SU-DHL-6 (cell line): ENCODE measurements around the gene BLACAT1.

Source experiments
- H2AFZ ChIP-seq: fragments of 200-600 bp; sonication (generic); 2 replicates; pipeline ENCODE4 v1.6.1; 2014; ENCODE audit warnings: low read depth, mild to moderate bottlenecking, moderate library complexity, mixed read lengths, antibody characterized with exemption, low read length; ENCODE audit not compliant: severe bottlenecking
- H3F3A ChIP-seq: fragments of 200-600 bp; shearing (Covaris generic); 2 replicates; pipeline ENCODE4 v1.6.0; 2016; ENCODE audit warnings: antibody characterized with exemption, mild to moderate bottlenecking; ENCODE audit not compliant: insufficient read depth
- H3K27ac ChIP-seq: fragments of 200-600 bp; sonication (generic); 2 replicates; pipeline ENCODE4 v1.5.1; 2016; ENCODE audit warnings: low read depth, mild to moderate bottlenecking, low read length, moderate library complexity, mixed read lengths
- H3K27me3 ChIP-seq: fragments of 200-600 bp; sonication (generic), shearing (Covaris generic); 2 replicates; pipeline ENCODE4 v1.6.0; 2014; ENCODE audit warnings: mild to moderate bottlenecking, low read length
- H3K36me3 ChIP-seq: fragments of 200-600 bp; sonication (generic); 2 replicates; pipeline ENCODE4 v1.6.1; 2014; ENCODE audit warnings: mild to moderate bottlenecking, low read length, mixed read lengths
- H3K4me2 ChIP-seq: fragments of 300-600, 200-600 bp; shearing (Covaris generic), sonication (generic); 2 replicates; pipeline ENCODE4 v1.6.0; 2014; ENCODE audit warnings: low read length, low read depth, mild to moderate bottlenecking; ENCODE audit not compliant: poor library complexity, severe bottlenecking
- H3K4me3 ChIP-seq: fragments of 200-600 bp; sonication (generic); 2 replicates; pipeline ENCODE4 v1.5.1; 2014; ENCODE audit warnings: antibody characterized with exemption, low read length, mild to moderate bottlenecking, mixed read lengths; ENCODE audit not compliant: insufficient read depth, poor library complexity, severe bottlenecking
- H3K79me2 ChIP-seq: fragments of 200-600 bp; sonication (generic); 2 replicates; pipeline ENCODE4 v1.6.1; 2014; ENCODE audit warnings: mild to moderate bottlenecking, low read length, moderate library complexity; ENCODE audit not compliant: insufficient read depth
- H3K9ac ChIP-seq: fragments of 200-600 bp; sonication (generic); 2 replicates; pipeline ENCODE4 v1.7.0; 2014; ENCODE audit warnings: mild to moderate bottlenecking, low read length
- H3K9me2 ChIP-seq: fragments of 200-600 bp; sonication (generic); replicated peaks from 2 replicates; pipeline ENCODE4 v1.6.1; 2014; ENCODE audit warnings: low read length; ENCODE audit not compliant: insufficient read depth
- H3K9me3 ChIP-seq: fragments of 200-600 bp; sonication (generic); 2 replicates; pipeline ENCODE4 v1.6.1; 2014; ENCODE audit warnings: low read length, mixed read lengths; ENCODE audit not compliant: insufficient read depth
- H4K20me1 ChIP-seq: fragments of 200-600 bp; sonication (generic); 2 replicates; pipeline ENCODE4 v1.6.1; 2014; ENCODE audit warnings: low read depth, mild to moderate bottlenecking, antibody characterized with exemption, low read length, moderate library complexity, mixed read lengths
- EZH2phosphoT487 ChIP-seq: fragments of 200-600 bp; sonication (generic), shearing (Covaris generic); conservative IDR thresholded peaks from 2 replicates; pipeline ENCODE4 v1.6.1; 2018; ENCODE audit warnings: mild to moderate bottlenecking, antibody characterized with exemption, low read length, moderate library complexity, mixed read lengths
- TF ChIP-seq, protein P1 (sequence below): fragments of 200-600 bp; sonication (generic); IDR thresholded peaks from one replicate; pipeline ENCODE4 v1.5.1; 2017; ENCODE audit warnings: antibody characterized with exemption, mild to moderate bottlenecking, low read length, moderate library complexity; ENCODE audit not compliant: insufficient read depth, poor library complexity, severe bottlenecking

BLACAT1 gene

DNA sequence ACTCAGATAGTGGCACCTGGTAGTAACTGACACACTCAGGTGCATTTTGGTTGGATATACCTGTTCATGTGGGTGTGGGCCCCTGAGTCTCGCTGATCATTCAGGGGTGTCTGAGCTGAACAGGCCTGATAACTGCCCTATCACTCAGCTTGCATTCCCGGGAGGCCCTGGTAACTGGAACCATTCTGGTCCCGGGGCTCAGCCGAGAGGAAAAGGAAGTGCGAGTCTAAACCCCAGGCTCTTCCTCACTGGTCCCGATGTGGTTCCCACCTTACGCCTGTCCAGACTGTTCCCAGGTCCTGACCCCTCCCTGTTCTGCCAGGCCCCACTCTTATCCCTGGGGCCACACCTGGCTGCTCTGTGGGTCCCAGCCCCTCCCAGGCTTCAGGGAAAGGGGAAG is 36.9 kb upstream of the BLACAT1 start:
- Histone ChIP-seq H3K36me3 (no peaks in the 10 kb centered on the region), H3F3A (no peaks in the 10 kb centered on the region), H3K27ac (no peak overlapping the region), H3K27me3 (0 out of 2 replicates have a peak, but pooled peaks cover 3% of the 10 kb centered on the region), H3K9me2 (no peaks in the 10 kb centered on the region), H3K9ac (no peak overlapping the region), H3K4me2 (no peak overlapping the region), H3K4me3 (no peak overlapping the region), H3K9me3 (no peaks in the 10 kb centered on the region), H2AFZ (no peak overlapping the region), H4K20me1 (no peaks in the 10 kb centered on the region), H3K79me2 (no peaks in the 10 kb centered on the region)
- TF ChIP-seq EZH2phosphoT487, result no peak
- TF ChIP-seq, protein P1, sequence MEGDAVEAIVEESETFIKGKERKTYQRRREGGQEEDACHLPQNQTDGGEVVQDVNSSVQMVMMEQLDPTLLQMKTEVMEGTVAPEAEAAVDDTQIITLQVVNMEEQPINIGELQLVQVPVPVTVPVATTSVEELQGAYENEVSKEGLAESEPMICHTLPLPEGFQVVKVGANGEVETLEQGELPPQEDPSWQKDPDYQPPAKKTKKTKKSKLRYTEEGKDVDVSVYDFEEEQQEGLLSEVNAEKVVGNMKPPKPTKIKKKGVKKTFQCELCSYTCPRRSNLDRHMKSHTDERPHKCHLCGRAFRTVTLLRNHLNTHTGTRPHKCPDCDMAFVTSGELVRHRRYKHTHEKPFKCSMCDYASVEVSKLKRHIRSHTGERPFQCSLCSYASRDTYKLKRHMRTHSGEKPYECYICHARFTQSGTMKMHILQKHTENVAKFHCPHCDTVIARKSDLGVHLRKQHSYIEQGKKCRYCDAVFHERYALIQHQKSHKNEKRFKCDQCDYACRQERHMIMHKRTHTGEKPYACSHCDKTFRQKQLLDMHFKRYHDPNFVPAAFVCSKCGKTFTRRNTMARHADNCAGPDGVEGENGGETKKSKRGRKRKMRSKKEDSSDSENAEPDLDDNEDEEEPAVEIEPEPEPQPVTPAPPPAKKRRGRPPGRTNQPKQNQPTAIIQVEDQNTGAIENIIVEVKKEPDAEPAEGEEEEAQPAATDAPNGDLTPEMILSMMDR, result no peak

DNA sequence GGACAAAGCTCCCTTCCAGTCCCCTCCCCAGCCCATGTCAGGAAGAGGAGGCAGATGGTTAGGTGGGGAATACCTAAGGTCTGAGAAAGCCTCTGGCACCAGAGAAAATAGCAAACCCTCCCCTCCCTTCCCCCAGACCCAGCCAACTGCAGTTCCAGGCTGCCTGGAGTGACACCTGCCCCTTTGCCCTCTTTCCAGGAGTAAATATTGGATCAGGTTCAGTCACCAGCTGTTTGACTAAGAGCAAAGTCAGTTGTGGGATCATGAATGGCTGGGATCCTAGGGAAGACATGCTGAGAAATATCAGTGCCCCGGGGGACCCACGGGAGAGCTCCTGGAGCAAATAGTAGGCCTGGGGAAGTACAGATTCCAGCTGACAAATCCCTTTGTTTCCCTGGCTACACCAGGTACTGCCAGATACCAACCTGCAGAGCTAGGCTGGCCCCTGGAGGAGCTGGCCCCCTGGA is 36.4 kb upstream of the BLACAT1 start:
- H3K27me3 ChIP-seq, result no peaks in the 10 kb centered on the region
- H2AFZ ChIP-seq, result no peak overlapping the region
- H3K36me3 ChIP-seq, result no peaks in the 10 kb centered on the region
- no peaks in the 10 kb centered on the region for H3K9me3 ChIP-seq
- no peaks in the 10 kb centered on the region for H3K9me2 ChIP-seq
- no peak overlapping the region for H3K9ac ChIP-seq
- no peaks in the 10 kb centered on the region for H4K20me1 ChIP-seq
- H3K4me2 ChIP-seq, result no peak overlapping the region
- no peak overlapping the region for H3K27ac ChIP-seq
- TF ChIP-seq, protein P1, result no peak
- TF ChIP-seq EZH2phosphoT487, result no peak
- H3K4me3 ChIP-seq, result no peak overlapping the region
- no peaks in the 10 kb centered on the region for H3F3A ChIP-seq
- no peaks in the 10 kb centered on the region for H3K79me2 ChIP-seq

DNA sequence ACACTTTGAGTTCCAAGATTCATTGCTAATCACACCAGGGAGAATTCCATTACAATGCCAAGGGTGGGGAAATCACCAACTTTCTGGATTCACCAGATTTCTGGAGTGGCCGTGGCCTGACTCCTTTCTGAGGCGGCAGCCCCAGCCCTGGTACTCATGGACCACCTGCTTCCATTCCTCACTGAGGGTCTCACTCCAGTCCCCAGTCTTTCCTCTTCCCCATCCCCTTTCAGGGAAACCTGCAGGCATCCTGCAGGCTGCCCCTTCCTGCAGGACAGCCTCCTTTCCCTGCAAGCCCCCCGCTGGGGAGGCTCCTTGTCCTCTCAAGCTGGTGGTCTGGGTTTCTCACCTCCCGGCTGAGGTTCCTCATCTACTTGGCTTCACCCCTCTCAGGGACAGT is 35.9 kb upstream of the BLACAT1 start:
- Histone ChIP-seq H3K4me3 (no peak overlapping the region), H3K36me3 (no peaks in the 10 kb centered on the region), H3K27ac (no peak overlapping the region), H3K27me3 (no peaks in the 10 kb centered on the region), H3K9me3 (no peaks in the 10 kb centered on the region), H4K20me1 (no peaks in the 10 kb centered on the region), H2AFZ (no peak overlapping the region), H3K9ac (no peak overlapping the region), H3K4me2 (no peak overlapping the region), H3K9me2 (no peaks in the 10 kb centered on the region), H3K79me2 (no peaks in the 10 kb centered on the region), H3F3A (no peaks in the 10 kb centered on the region)
- TF ChIP-seq, protein P1, result no peak
- TF ChIP-seq EZH2phosphoT487, result no peak
